Activated effector memory CD4-positive, alpha-beta T cell treated with anti-CD3 and anti-CD28 coated beads, Interleukin-2, amount 50 U/mL, for 16 hours (primary cell): Measurements from ENCODE around the gene C4orf46.
"Not testable (repeated sequence)": the region's sequence is repeated elsewhere in the genome, so short reads cannot be mapped to it uniquely, and the experiment has no call there.

Source experiments
- DNase-seq: peaks from one replicate; pipeline ENCODE4 v3.0.0-alpha.2; 2020

C4orf46 gene

GRCh38 chr4:158671665-158671914 is at the start of gene C4orf46:
Gene C4orf46, minus strand, starts transcription at chr4:158671887. Its CDS starts 86 bp downstream, at chr4:158671801.
- no peak for DNase-seq

GRCh38 chr4:158715802-158716201 is 44.1 kb upstream of the C4orf46 start:
- DNase-seq, result no peak

- no peak for DNase-seq
Measured at GRCh38 chr4:158714937-158715336, 43.2 kb upstream of the C4orf46 start.

GRCh38 chr4:158712622-158713021 is 40.9 kb upstream of the C4orf46 start:
- not testable (repeated sequence) for DNase-seq

- DNase-seq, result no peak
Measured at GRCh38 chr4:158710814-158711213, 39.1 kb upstream of the C4orf46 start.

GRCh38 chr4:158704274-158704673 is 32.6 kb upstream of the C4orf46 start:
- DNase-seq, result no peak

- DNase-seq, result no peak
Measured at GRCh38 chr4:158688813-158689212, 17.1 kb upstream of the C4orf46 start.

- no peak for DNase-seq
Measured at GRCh38 chr4:158682066-158682465, 10.4 kb upstream of the C4orf46 start.

GRCh38 chr4:158681629-158682028 is 9.9 kb upstream of the C4orf46 start:
- no peak for DNase-seq

- no peak for DNase-seq
Measured at GRCh38 chr4:158678767-158679166, 7.1 kb upstream of the C4orf46 start.

- DNase-seq, result no peak
Measured at GRCh38 chr4:158676076-158676475, 4.4 kb upstream of the C4orf46 start.

GRCh38 chr4:158673633-158674032 is 1.9 kb upstream of the C4orf46 start:
- DNase-seq, result no peak

GRCh38 chr4:158671915-158672806 is 474 bp upstream of the C4orf46 start, which contains the start of gene ETFDH:
Gene ETFDH, plus strand, starts transcription at chr4:158672296. Its CDS starts 161 bp downstream, at chr4:158672457.
- peak; percentile 99 for DNase-seq

GRCh38 chr4:158670975-158671664 is 567 bp downstream of the C4orf46 start:
- peak; percentile 82 for DNase-seq

GRCh38 chr4:158669310-158669709 is 2.4 kb downstream of the C4orf46 start:
- no peak for DNase-seq

GRCh38 chr4:158667651-158668198 is 4.0 kb downstream of the C4orf46 start:
- peak; percentile 70 for DNase-seq

GRCh38 chr4:158666892-158667291 is 4.8 kb downstream of the C4orf46 start:
- DNase-seq, result no peak

- no peak for DNase-seq
Measured at GRCh38 chr4:158664806-158665205, 6.9 kb downstream of the C4orf46 start.

- not testable (repeated sequence) for DNase-seq
Measured at GRCh38 chr4:158663707-158664625, 7.7 kb downstream of the C4orf46 start.

GRCh38 chr4:158663255-158663654 is 8.4 kb downstream of the C4orf46 start:
- DNase-seq, result not testable (repeated sequence)

- DNase-seq, result no peak
Measured at GRCh38 chr4:158657291-158657690, 14.4 kb downstream of the C4orf46 start.

GRCh38 chr4:158656439-158656838 is 15.2 kb downstream of the C4orf46 start:
- DNase-seq, result no peak

GRCh38 chr4:158652920-158653319 is 18.8 kb downstream of the C4orf46 start:
- DNase-seq, result no peak
